Activated CD8-positive, alpha-beta memory T cell treated with anti-CD3 and anti-CD28 coated beads for 4 hours (primary cell): ENCODE results near the gene ACAP3.
"Not testable (repeated sequence)": the region's sequence is repeated elsewhere in the genome, so short reads cannot be mapped to it uniquely, and the experiment has no call there.

Source experiments
- DNase-seq, 2 donors: peaks; one replicate each; pipeline ENCODE4 v3.0.0-alpha.2; 2020; ENCODE audit warnings: low read depth in 2 of 2

The ACAP3 gene

DNA sequence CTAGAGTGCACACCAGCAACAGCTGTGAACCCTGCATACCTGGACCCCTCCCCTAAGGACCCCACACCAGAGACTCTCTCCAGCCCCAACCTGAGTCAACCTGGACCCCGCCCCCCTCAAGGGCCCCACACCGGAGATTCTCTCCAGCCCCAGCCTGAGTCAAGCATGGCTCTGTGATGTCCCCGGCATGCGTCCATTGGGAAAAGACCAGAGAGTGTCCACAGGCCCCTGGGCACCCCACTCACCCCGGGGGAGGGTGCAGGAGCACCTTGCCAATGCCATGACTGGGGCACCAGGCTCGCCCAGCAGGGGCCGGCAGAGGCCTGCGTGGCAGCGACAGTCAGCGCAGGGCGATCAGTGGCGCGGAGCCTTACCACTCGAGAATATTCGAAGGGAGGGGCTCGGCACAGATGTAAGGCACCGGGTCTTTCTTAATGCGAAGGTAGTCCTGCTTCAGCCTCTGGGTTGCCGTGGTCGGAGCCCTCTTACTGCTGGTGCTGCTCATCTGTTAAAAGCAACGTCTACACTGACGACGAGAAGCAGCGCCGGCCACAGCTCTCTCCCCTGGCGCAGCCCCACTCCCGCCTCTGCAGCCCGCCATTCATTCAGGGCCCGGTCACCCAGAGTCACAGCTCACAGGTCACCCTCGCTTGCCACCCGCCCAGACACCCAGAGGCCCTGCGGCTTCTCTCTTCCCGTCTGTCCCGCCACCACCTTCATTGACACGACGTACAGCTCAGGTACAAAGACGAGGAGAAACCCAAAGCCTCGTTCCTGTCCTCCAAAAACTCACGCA is 40.0 kb downstream of the ACAP3 start:
- DNase-seq: no peak

DNA sequence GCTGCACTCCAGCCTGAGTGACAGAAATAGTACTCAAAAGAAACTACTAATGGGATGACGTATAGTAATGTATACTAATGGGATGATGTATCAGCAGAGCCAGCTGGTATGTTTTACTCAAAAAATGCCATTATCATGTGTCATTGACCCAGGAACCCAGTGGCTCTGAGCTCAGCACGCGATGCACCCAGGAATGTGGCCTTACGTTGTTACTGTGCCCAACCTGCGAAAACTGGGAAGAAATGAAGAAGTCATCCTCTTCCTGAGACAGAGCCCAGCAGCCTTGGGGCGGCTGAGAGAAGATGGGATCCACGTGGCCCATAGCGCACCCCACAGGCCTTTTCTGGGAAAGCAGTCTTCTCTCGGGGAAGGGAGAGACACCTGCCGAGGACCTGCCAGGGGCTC is 42.9 kb downstream of the ACAP3 start:
- no peak for DNase-seq

DNA sequence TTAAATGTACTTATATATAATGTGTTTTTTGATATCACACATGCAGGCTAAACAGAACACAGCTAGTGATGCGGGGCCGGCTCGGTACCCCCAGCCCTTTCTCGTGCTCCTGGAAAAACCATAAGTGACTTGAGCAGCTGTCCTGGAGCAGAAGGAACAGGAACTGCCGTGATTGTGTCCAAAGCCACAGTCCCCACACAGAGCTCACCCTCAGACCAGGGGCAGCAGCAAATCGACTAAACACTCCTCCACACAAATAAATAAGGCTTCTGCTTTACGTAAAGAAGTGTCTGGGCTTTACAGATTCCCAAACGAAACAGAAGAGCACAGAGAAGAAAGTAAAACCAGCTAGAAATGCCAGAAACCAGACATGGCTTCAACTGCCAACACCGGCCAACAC is 43.7 kb downstream of the ACAP3 start:
- no peak for DNase-seq

DNA sequence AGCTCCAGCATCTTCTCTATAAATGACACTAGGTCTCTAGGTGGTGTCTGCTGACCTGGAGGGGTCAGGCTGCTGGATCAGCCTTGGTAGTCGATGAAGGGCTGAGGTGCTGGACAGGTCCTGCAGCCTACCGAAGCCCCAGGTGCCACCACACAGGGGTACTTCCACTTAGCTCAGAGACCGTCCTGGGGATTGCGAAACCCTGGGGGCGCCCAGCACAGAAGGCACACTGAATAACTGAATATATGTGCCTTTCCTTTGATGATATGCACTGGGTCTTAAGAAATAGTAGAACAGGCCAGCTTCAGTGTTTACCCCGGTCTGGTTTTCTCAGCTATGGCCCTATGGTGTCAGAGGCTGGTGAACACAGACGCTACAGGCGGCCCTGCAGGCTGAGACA is 45.0 kb downstream of the ACAP3 start:
- no peak for DNase-seq

DNA sequence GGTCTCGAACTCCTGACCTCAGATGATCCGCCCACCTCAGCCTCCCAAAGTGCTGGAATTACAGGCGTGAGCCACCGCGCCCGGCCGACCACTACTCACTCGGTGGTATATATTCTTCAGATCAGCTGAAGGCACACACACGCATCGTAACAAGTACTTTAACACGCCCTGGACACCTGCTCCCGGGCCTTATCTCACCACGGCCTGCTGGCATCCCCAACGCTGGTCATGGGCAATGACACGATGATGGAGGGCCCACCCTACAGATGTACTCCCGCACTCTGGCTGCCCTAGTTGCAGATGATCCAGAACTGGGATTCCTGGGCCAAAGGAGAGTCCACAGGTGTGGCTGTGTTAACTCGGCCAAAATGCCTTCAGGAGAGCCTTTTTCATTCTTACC is 45.7 kb downstream of the ACAP3 start:
- DNase-seq: no peak

DNA sequence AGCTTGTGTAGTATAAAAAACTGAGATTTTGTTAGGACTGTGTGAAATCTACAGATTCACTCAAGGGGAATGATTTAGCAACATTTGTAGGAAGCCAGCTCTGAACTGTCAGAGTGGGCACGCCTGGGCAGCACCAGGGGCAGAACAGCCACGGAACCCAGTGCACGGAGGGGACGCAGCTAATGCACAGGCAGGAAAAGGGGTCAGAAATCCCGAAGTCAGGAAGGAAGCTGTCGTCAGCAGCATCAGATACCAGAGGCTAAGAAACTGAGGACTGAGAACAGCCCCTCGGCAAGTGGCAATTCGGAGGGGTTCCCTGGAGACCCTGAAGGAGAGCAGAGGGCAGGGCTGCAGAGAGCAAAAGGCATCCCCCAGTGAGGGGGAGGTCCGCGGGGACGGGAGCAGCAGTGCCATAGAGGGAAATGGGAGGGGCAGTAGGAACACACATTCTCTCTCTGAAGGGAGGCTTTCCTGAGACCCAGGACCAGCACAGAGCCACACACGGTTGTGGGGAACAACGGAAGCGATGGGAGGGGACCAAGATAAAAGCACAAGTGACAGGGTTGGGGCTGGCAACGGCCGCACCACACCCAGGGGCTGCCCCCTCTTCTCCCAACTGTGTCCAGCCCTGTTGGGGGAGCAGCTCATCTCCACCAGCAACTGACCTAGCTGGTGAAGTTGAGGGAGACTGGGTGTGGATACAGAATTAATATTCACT is 46.7 kb downstream of the ACAP3 start:
- DNase-seq: no peak

DNA sequence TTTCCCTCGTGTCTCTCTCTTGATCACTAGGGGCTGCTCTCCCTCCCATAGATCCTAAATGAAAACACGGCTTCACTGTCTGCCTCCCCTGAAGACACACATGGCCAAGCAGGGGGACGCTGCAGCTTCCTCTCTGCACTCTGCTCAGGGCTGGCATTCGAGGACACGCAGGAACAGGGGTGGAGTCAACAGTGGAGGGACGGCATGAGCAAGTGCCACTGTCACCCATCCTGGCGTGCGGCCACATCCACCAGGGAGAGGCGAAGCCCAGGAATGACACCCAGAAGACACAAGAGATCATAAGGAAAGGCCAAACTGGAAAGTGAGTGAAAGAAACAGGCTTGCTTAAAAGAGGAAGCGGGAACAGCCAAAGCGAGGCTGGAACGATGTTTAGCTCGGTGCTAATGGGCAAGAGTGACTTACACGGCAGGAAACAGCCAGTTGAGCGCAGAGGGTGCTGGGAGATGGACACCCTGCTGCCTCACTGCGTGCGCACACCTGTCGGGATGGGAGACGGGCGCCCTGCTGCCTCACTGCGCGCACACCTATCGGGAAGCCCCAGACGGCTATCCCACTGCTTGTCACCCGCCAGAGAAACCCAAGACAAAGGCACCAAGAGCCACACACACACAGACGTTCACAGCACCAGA is 47.7 kb downstream of the ACAP3 start:
- no peak for DNase-seq

DNA sequence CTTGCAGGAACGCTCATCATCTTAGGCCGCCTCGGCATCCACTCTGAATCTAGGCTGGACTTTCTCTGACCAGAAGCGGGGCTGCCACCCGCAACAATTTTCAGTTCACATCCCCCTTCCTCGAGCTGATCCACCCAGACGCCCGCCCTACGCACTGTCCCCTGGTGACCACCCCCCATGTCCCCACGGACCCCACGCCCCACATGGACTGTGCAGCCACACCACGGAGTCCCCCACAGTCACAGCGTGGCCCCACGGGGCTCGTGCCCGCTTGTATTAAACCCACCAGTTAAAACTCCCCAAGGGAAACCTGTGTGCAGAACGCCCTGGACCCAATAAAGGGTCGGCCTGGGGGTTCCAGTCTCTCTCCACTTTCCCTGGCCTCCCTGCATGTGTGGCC is 48.2 kb downstream of the ACAP3 start:
- DNase-seq: no peak

DNA sequence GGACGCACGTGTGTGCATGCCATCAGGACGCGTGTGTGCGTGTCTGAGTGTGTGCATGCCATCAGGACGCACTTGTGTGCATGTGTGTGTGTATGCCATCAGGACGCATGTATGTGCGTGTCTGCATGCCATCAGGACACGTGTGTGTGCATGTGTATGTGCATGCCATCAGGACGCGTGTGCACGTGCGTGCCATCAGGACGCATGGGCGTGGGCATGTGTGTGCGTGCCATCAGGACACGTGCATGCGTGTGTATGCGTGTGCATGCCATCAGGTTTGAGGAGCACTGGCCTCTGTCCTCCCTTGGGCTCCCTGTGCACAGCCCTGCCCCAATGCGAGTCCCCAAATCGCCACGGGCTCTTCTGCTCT is 48.6 kb downstream of the ACAP3 start:
- no peak for DNase-seq

DNA sequence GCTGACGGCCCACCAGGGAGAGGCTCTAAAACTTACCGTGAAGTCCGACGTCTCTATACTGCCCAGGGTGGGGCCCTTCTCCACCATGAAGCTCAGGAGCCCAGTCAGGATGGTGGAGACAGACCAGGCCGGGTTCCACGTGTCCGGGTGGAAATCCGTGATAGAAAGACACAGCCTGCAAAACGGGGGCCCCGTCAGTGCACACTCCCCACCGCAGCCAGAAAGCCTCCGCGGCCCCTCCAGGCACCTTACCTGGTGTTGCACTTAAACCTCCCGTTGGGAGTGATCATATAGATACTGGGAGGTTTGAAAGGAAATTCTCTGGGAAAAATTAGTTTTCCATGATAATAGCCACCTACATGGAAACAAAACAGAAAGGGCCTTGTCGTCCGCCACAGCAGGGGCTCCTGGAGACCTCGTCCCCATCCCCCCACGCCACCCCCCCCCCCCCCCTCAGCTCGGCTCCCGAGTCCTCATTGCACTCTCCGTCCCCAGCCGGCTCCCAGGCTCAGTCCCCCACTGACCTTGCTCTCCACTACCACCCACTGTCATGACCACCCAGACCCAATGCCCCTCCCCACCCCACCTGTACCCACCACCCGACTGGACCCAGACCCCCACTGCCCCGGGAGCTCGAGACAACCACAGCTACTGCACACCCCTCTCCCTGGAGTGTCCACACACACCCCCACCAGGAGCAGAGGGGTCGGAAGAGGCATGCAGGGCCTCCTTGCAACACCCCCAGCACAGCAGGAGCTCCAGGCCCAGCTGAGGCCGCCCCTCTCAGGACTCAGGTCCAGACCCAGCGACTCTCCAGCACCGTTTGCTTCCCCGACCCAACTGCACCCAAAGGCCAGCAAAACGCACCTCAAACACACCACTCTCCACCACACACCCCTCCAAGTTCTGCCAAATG is 50.5 kb downstream of the ACAP3 start:
- DNase-seq: no peak

DNA sequence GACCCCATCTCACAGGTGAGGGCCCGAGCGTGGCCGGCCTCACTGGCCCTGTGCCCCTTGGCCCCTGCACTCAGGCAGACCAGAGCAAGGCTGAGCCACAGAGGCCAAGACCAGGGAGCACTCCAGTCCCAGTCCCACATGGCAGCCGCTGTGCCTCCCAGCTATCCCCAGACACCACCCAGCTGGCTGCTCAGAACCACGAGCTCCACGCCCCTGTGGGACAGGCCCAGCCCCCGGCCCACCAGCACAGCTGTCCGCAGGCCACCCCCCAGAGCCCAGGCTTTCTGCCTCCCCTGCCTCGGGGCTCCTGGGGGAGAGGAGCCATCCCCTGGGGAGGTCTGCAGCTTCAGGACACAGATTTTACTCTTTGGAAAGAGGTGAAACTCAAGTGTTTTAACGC is 52.1 kb downstream of the ACAP3 start:
- no peak for DNase-seq

DNA sequence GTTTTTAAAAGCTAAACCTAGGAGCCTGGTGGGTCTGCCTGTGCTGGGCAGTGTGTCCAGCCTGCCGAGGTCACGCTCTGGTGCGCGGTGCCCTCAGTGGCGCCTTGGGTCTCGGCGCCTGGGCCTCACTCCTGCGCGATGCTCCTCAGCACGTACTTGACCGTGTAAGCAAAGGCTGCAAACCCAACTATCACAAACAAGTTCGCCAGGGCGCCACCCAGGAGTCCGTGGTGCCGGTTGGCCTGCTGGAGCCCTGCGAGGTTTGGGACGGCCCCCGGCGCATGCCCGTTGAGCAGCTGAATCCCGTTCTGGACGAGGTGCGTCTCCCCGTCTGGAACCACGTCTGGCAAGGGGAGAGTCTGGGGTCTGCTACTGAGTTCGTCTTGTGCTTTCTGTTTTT is 52.7 kb downstream of the ACAP3 start:
- no peak for DNase-seq

DNA sequence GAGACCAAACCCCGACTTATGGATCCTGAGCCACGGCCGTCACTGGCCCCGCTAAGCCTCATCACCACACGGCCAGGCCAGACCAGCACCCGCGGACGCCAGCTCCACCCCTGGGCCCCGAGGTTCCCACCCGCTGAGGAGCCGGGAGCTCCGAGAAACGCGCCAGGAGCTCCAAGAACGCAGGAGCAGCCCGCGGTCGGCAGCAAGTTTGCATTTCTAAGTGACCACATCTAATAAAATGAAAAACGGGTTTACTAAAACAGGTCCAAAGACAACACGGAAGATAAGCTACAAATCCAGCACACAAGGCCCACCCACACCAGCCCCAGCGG is 53.1 kb downstream of the ACAP3 start:
- DNase-seq: no peak

DNA sequence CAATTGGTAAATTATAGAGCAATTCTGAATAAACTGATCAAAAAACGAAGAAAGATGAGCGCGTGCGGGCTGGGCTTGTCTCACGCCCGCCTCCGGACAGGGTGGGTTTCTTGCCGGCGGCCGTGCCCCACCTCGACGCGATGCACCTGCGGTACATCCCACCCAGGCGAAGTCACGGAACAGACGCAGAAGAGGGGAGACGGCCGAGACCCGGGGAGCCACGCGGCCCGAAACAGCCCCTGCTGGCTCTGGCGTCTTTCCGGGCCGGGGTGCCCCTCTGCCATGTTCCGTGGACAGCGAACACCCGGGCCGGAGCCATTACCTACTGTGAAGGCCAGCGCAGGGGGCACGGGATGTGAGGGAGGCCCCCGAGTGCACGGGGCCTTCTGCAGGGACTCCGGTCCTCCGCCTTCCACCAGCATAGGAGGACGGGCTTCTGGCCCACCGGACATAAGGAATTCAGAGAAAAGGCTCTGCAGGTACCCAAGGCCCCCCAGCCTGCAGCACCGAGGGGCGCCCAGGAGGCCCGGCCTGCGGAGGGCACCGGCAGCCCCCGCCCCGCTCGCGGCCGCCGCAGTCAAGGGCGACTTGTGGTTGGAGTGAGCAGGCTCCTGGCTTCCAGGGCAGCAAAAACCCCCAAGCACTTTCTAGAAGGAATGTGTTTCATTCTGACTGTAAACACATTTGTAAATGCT is 53.6 kb downstream of the ACAP3 start:
- DNase-seq: no peak

DNA sequence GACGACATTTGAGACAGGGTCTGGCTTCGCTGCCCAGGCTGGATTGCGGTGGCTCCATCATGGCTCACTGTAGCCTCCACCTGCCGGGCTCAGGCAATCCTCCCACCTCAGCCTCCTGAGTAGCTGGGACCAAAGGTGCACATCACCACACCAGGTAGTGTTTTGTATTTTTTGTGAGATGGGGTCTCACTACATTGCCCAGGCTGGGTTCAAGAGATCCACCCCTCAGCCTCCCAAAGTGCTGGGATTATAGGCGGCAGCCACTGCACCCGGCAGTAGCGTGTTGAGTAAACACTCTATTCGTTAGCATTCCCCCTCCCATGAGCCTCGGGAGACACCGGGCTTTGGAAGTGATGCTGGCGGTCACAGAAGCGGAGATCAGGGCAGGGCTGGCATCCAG is 54.4 kb downstream of the ACAP3 start:
- no peak for DNase-seq

DNA sequence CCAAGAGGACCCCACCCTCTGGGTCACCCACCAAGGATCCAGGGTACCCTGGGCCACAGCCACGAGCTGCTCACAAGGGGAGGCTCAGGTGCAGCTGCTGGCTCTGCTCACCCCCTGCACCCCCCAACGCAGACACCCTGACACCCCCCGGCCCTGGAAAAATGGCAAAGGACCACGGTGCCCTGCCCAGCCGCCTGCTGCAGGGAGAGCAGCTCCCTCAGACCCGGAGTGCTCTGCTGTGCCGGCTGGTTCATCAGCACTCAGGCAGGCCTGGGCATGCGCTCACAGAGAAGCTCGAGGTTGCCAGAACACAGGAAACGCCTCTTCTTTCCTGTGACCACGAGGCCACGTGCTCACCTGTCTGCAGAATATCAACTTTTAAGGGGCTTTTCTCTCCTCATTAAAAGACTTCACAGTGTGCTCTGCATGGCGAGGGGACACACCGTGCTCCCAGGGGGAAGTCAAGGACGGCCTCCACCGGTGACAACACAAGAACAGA is 56.9 kb downstream of the ACAP3 start:
- peak; percentile 53 to 59 for DNase-seq

DNA sequence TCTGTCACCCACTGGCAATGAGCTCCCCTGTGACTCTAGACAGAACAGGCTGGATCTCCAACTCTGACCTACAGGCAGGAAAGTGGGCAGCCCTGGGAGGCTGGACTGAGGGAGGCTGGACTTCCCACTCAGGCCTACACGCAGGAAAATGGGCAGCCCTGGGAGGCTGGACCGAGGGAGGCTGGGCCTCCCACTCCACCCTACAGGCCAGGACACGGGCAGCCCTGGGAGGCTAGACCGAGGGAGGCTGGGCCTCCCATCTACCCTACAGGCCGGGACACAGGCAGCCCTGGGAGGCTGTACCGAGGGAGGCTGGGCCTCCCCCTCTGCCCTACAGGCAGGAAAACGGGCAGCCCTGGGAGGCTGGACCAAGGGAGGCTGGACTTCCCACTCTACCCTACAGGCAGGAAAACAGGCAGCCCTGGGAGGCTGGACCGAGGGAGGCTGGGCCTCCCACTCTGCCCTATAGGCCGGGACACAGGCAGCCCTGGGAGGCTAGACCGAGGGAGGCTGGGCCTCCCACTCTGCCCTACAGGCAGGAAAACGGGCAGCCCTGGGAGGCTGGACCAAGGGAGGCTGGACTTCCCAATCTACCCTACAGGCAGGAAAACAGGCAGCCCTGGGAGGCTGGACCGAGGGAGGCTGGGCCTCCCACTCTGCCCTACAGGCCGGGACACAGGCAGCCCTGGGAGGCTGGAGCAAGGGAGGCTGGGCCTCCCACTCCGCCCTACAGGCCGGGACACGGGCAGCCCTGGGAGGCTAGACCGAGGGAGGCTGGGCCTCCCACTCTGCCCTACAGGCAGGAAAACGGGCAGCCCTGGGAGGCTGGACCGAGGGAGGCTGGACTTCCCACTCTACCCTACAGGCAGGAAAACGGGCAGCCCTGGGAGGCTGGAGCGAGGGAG is 59.5 kb downstream of the ACAP3 start:
- not testable (repeated sequence) for DNase-seq

DNA sequence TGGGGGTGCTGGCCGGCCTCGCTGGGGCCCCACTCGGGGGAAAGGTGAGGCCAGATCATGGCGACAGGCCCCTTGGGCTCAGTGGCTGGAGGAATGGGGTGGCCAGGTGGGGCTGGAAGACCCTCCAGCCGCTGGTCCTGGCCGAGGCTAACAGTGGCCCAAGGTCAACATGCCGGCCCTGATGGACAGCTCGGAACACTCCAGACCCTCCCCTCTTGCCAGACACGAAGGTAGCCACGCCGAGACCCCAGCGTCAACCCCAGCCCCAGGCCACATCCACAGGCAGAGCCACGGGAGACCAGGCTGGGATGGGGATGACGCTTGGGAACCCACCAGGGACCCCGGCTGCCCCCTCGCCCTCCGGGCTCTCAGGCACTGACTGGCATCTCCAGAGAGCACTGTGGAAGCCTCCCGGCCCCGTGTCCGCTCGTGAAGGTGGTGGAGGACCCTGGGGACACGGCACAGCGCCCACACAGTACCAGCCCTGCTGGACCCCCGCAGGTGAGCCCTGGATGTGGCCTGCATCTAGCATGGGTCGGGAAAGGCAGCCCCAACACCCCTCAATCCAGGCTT is 60.3 kb downstream of the ACAP3 start:
- DNase-seq: no peak

DNA sequence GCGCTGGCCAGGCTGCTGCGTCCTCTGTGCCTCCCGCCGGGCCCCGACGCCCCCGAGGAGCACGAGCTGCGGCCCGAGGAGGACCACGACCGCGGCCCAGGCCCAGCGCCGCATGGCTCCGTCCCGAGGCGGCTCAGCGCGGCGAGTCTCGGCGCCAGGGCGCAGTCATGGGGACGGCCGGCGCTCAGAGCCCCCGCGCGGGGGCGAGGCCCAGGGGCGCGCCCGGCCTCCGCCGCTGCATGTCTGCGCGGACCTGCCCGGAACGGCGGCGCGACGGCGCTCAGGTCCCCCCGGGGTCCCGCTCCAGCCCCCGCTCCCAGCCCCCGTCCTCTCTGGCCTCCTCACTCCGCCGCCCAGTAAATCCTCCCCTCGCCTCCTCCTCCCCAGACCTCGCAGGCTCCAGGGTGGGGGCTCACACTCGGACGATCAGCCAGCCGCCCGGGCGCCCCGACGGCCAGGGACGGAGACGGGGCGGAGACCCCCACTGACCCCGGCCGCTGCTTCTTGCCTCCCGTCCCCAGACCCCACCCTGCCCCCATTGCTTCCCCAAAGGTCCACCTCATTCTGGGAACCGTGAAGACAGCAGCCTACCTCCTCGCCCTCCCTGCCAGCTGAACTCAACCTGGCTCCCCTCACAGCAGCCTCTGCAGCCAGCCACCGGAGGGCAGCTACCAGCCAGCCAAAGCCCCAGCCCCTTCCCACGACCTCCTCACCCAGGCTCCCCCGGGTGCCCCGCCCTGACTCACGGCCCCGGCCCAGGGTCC is 61.0 kb downstream of the ACAP3 start, which contains the start of gene C1QTNF12:
Gene C1QTNF12 (minus strand): TSS at position 146 of the 764 bp plus-strand sequence. CDS start 32 bp downstream, at position 114.
- no peak for DNase-seq
